SK-N-SH treated with all-trans-retinoic acid at 6 μM for 48 hours (cell line): ENCODE results near the gene JAKMIP1.

Experiments used
- CSDC2 ChIP-seq: fragments of 250-450 bp; sonication (Bioruptor Pico); IDR thresholded peaks from 2 replicates; pipeline ENCODE4 v1.5.0; 2020; ENCODE audit warnings: mild to moderate bottlenecking, moderate library complexity
- ESRRG ChIP-seq: fragments of 250-450 bp; sonication (Bioruptor Pico); IDR thresholded peaks from 2 replicates; pipeline ENCODE4 v1.6.1; 2021; ENCODE audit warnings: mild to moderate bottlenecking
- SNAI2 ChIP-seq: fragments of 250-450 bp; sonication (Bioruptor Pico); IDR thresholded peaks from 2 replicates; pipeline ENCODE4 v1.5.0; 2020; ENCODE audit warnings: mild to moderate bottlenecking, moderate library complexity
- TCF4 ChIP-seq: fragments of 250-450 bp; sonication (Bioruptor Pico); IDR thresholded peaks from 2 replicates; pipeline ENCODE4 v1.8.0; 2021; ENCODE audit warnings: mild to moderate bottlenecking, moderate library complexity, borderline replicate concordance
- ZC3H10 ChIP-seq: fragments of 250-450 bp; sonication (Bioruptor Pico); IDR thresholded peaks from 2 replicates; pipeline ENCODE4 v1.5.1; 2021; ENCODE audit warnings: mild to moderate bottlenecking, moderate library complexity
- ZFP3 ChIP-seq: fragments of 250-450 bp; sonication (Bioruptor Pico); IDR thresholded peaks from 2 replicates; pipeline ENCODE4 v1.5.0; 2020; ENCODE audit warnings: mild to moderate bottlenecking, moderate library complexity
- ZFP30 ChIP-seq: fragments of 450-650 bp; formaldehyde crosslinking; IDR thresholded peaks from 2 replicates; pipeline ENCODE4 v1.5.0; 2022; ENCODE audit warnings: mild to moderate bottlenecking, moderate library complexity
- ZNF565 ChIP-seq: fragments of 450-650 bp; formaldehyde crosslinking; conservative IDR thresholded peaks from 2 replicates; pipeline ENCODE4 v1.5.0; 2020; ENCODE audit warnings: low read depth, mild to moderate bottlenecking, moderate library complexity
- ZNF70 ChIP-seq: fragments of 450-650 bp; formaldehyde crosslinking; IDR thresholded peaks from 2 replicates; pipeline ENCODE4 v1.5.0; 2020; ENCODE audit warnings: mild to moderate bottlenecking, moderate library complexity

- no peak for TF ChIP-seq SNAI2 (CRISPR knock-in tag)
- no peak for TF ChIP-seq ZFP30 (CRISPR knock-in tag)
- TF ChIP-seq ZNF565 (CRISPR knock-in tag), result no peak
- no peak for TF ChIP-seq CSDC2 (CRISPR knock-in tag)
- TF ChIP-seq ZNF70, result no peak
- no peak for TF ChIP-seq TCF4 (CRISPR knock-in tag)
- no peak for TF ChIP-seq ESRRG (CRISPR knock-in tag)
- TF ChIP-seq ZFP3 (CRISPR knock-in tag), result no peak
- TF ChIP-seq ZC3H10 (CRISPR knock-in tag), result no peak
Observed at GRCh38 chr4:6190486-6190885, 9.9 kb downstream of the JAKMIP1 start.
